Thoracic aorta (tissue), 2 donors: ENCODE data around the gene PALB2. TPM values are rescaled to one million over a fixed set of nuclear protein-coding genes. Genes with fewer than 3 reads are reported as not detected.

ENCODE experiments used
- ATAC-seq: fragments of 150-250 bp; one replicate; pipeline ENCODE4 v1.8.0; 2017; ENCODE audit warnings: low read depth; ENCODE audit not compliant: insufficient number of reproducible peaks, low FRiP score
- DNase-seq: peaks from one replicate; pipeline ENCODE4 v3.0.0-alpha.2; 2020; ENCODE audit warnings: low spot score
- H3K27ac ChIP-seq, 2 donors: fragments of 200-600 bp; sonication (generic); 1 replicate in 1 of 2; 2 replicates in 1 of 2; pipeline ENCODE4 v1.5.1; 2016; ENCODE audit warnings: mild to moderate bottlenecking in 2 of 2, moderate library complexity in 2 of 2
- H3K27me3 ChIP-seq: fragments of 200-600 bp; sonication (generic); replicated peaks from 2 replicates; pipeline ENCODE4 v1.6.0; 2016; ENCODE audit warnings: mild to moderate bottlenecking; ENCODE audit not compliant: insufficient read depth
- H3K36me3 ChIP-seq: fragments of 200-600 bp; sonication (generic); one replicate; pipeline ENCODE4 v1.5.1; 2016
- H3K4me1 ChIP-seq, 2 donors: fragments of 200-600 bp; sonication (generic); 1 replicate in 1 of 2; 2 replicates in 1 of 2; pipeline versions ENCODE4 v1.5.1 to v1.6.0; 2016; ENCODE audit warnings: low read depth in 2 of 2, mild to moderate bottlenecking in 1 of 2; ENCODE audit not compliant: control insufficient read depth in 1 of 2
- H3K4me3 ChIP-seq: fragments of 200-600 bp; sonication (generic); 2 replicates; pipeline ENCODE4 v1.5.1; 2016; ENCODE audit warnings: mild to moderate bottlenecking
- H3K9me3 ChIP-seq: fragments of 200-600 bp; sonication (generic); 2 replicates; pipeline ENCODE4 v1.5.1; 2016
- total RNA-seq, 2 donors: library from RNA; depleted of rRNA; stranded (reverse); fragments of >200 nt; gene quantifications; one replicate each; pipeline versions ENCODE4 v1.1.0 to v1.2.3, GENCODE V29; 2016
- TF ChIP-seq, protein P1 (sequence below): fragments of 200-600 bp; sonication (generic); IDR thresholded peaks from one replicate; pipeline ENCODE4 v1.5.1; 2019; ENCODE audit warnings: antibody characterized with exemption

The PALB2 gene
- total RNA-seq, 2 donors from 2014 or later = 5.1 to 14.2 TPM

DNA sequence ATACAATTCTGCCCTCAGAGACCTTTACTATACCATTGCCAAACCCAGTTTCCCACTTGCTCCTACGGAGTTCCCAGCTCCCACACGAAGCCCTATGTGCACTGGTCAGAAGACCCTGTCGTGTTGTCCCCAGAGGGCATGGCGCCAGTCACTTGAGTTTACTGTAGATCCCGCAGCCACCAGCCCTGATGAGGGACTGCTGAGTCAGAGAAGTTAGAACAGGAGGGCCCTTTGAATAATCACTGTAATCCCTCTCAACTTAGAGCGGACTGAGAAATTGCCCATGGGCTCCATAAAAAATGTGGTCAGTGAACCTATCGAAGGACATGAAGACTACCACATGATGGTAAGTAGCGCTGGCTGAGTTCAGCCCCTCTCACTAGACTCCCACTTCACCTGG is 74.4 kb downstream of the PALB2 start:
- H3K9me3 ChIP-seq = no peaks in the 10 kb centered on the region
- H3K36me3 ChIP-seq = peaks cover 81% of the 10 kb centered on the region
- DNase-seq = no peak
- ATAC-seq = no peak
- TF ChIP-seq, protein P1, sequence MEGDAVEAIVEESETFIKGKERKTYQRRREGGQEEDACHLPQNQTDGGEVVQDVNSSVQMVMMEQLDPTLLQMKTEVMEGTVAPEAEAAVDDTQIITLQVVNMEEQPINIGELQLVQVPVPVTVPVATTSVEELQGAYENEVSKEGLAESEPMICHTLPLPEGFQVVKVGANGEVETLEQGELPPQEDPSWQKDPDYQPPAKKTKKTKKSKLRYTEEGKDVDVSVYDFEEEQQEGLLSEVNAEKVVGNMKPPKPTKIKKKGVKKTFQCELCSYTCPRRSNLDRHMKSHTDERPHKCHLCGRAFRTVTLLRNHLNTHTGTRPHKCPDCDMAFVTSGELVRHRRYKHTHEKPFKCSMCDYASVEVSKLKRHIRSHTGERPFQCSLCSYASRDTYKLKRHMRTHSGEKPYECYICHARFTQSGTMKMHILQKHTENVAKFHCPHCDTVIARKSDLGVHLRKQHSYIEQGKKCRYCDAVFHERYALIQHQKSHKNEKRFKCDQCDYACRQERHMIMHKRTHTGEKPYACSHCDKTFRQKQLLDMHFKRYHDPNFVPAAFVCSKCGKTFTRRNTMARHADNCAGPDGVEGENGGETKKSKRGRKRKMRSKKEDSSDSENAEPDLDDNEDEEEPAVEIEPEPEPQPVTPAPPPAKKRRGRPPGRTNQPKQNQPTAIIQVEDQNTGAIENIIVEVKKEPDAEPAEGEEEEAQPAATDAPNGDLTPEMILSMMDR = no peak
- no peaks in the 10 kb centered on the region for H3K27me3 ChIP-seq
- H3K4me1 ChIP-seq = no peaks in the 10 kb centered on the region
- H3K27ac ChIP-seq = no peak overlapping the region
- H3K4me3 ChIP-seq = no peak overlapping the region

DNA sequence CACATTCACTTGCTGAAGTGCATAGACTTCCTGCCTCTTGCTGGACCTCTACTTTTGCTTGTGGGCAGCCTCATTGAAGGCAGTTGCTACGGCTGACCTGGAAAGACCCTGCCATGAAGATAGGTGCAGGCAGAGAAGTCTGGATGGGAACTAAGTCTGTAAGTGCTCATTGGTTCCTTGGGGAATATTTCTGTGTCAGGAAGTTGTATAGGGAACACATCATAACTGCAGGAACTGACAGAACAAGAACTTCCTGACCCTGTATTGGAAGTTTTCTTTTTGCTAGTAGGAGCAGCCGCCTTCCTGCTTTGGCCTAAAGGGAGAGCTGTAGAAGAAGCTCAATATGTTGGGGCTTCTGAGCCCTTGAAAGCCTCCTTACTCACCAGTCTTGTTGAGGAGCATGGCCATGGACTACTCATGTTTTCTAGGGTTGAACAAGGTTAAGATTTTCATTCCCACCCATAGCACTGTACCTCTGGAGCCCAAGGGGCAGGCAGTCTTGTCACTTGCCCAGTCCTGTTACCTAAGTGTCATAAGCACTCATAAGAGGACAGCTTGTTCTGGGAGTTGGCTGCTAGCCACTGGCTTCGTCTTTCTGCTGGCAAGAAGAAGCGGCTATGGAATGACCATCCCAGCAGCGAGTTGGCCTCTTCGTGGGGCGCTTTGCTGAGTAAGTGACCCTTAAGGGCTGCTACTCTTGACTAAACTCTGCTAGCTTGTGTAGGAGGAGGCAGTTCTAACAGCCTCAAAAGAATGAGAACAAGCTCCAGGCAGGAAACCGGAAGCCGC is 76.3 kb downstream of the PALB2 start:
- no peaks in the 10 kb centered on the region for H3K27me3 ChIP-seq
- no peaks in the 10 kb centered on the region for H3K9me3 ChIP-seq
- ATAC-seq = no peak
- peaks cover 3 to 16% of the 10 kb centered on the region in 2 donors for H3K4me1 ChIP-seq
- no peak overlapping the region for H3K4me3 ChIP-seq
- TF ChIP-seq, protein P1 = no peak
- DNase-seq = no peak
- no peak overlapping the region for H3K27ac ChIP-seq
- H3K36me3 ChIP-seq = peaks cover 80% of the 10 kb centered on the region

- ATAC-seq = no peak
- TF ChIP-seq, protein P1 = no peak
- Histone ChIP-seq H3K27ac (no peak overlapping the region), H3K4me1 (peaks cover 16 to 32% of the 10 kb centered on the region in 2 donors), H3K27me3 (no peaks in the 10 kb centered on the region), H3K36me3 (peaks cover 75% of the 10 kb centered on the region), H3K9me3 (no peaks in the 10 kb centered on the region), H3K4me3 (no peak overlapping the region)
- no peak for DNase-seq
These were observed 77.9 kb downstream of the PALB2 start for GRCh38 chr16:23563186-23563585.

DNA sequence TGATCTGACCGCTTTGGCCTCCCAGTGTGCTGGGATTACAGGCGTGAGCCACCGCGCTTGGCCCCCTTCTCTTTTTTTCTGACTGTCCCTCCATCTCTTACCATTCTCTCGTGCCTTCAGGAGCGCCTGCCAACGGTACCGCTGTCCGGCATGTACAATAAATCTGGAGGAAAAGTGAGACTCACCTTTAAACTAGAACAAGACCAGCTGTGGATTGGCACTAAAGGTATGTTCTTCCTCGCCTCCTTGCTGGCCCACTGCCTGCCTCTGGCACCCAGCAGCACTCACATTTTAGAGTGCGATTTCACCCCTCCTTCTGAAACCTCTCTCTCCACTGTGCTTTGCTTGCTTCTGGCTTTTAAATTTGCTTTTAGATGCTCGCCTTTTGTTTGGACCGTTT is 78.6 kb downstream of the PALB2 start:
- no peak overlapping the region for H3K27ac ChIP-seq
- H3K4me1 ChIP-seq = peaks cover 16 to 34% of the 10 kb centered on the region in 2 donors
- DNase-seq (no peak), ATAC-seq (no peak)
- no peak overlapping the region for H3K4me3 ChIP-seq
- no peaks in the 10 kb centered on the region for H3K9me3 ChIP-seq
- peaks cover 72% of the 10 kb centered on the region for H3K36me3 ChIP-seq
- no peaks in the 10 kb centered on the region for H3K27me3 ChIP-seq
- TF ChIP-seq, protein P1 = no peak

DNA sequence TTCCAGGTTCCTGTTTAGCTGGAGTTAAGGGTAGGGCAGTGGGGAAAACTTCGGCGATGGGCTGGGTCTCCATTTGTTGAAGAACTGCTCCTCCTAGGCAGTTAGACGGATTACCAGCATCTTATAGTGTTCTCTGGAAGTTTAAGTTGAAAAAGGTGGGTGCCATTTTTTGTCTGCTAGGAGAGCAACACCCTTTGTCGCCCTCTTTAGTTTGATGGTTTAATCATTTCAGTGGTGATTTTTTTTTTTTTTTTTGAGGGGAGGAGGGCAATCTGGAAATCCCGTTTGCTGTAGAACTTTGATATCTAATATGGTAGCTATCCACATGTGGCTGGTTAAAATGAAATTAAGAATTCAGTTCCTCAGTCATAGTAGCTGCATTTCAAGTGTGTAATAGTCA is 79.5 kb downstream of the PALB2 start:
- DNase-seq (no peak), ATAC-seq (no peak)
- Histone ChIP-seq H3K36me3 (peaks cover 62% of the 10 kb centered on the region), H3K27me3 (no peaks in the 10 kb centered on the region), H3K27ac (no peak overlapping the region), H3K4me3 (no peak overlapping the region), H3K4me1 (peaks cover 16 to 38% of the 10 kb centered on the region in 2 donors), H3K9me3 (no peaks in the 10 kb centered on the region)
- TF ChIP-seq, protein P1 = no peak
